GM12872 (cell line): ENCODE measurements around the gene PDLIM7.

ENCODE experiments used
- TF ChIP-seq, protein P1 (sequence below): IDR thresholded peaks from 3 replicates; pipeline ENCODE4 v1.5.1; 2011; ENCODE audit warnings: low read depth, mild to moderate bottlenecking, low read length, moderate library complexity; ENCODE audit not compliant: insufficient read depth

The PDLIM7 gene

DNA sequence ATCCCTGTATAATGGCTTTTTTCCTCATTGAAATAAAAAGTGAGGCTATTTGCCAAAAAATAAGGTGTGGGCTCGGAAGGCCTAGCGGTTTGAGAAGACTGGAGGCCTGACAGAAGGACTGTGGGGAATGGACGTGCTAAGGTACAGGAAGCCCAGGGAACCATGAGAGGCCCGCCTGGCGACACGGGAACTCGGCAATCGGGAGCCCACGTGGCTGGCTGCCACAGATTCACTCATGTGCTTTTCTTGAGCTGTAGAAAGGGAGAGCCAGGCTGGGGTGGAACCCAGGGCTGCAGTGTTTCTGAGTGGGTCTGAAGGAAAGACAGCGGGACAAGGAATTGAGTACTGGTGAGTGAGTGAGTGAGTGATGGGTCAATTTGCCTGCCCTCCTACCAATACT, 31.2 kb upstream of the PDLIM7 start:
- TF ChIP-seq, protein P1, sequence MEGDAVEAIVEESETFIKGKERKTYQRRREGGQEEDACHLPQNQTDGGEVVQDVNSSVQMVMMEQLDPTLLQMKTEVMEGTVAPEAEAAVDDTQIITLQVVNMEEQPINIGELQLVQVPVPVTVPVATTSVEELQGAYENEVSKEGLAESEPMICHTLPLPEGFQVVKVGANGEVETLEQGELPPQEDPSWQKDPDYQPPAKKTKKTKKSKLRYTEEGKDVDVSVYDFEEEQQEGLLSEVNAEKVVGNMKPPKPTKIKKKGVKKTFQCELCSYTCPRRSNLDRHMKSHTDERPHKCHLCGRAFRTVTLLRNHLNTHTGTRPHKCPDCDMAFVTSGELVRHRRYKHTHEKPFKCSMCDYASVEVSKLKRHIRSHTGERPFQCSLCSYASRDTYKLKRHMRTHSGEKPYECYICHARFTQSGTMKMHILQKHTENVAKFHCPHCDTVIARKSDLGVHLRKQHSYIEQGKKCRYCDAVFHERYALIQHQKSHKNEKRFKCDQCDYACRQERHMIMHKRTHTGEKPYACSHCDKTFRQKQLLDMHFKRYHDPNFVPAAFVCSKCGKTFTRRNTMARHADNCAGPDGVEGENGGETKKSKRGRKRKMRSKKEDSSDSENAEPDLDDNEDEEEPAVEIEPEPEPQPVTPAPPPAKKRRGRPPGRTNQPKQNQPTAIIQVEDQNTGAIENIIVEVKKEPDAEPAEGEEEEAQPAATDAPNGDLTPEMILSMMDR: no peak

DNA sequence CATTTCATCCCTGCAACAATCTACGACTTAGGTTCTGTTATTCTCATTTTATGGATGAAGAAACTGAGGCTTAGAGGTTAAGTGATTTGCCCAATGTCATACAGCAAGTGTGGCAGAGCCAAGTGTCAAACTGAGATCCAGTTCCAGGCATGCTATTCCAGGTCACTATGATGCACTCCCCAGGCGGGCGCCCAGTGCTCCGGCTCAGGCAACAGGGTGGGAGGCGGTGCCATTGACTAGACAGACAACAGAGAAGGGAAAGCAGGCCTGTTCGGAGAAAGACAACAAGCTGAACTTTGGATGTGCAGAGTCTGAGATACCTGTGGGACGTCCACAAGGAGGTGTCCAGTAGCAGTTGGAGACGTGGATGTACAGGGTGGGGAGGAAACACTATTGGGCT, 30.2 kb upstream of the PDLIM7 start:
- TF ChIP-seq, protein P1: no peak

DNA sequence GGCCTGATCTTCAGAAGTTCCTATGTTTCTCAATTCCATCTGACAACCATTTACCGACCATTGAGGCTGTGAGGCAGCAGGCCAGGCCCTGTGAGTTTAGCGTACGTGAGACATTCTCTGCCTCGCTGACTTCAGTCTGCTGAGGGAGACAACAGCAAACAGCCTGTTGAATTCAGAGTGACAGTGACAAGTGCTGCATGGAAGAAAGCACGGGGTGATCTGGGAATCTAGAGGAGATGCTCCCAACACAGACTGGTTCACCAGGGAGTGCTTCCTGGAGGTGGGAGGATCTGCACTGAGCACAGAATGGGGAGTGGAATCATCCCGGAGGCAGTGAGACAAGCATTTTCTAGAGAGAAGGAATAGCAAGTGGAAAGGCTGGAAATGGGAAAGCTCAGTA, 29.4 kb upstream of the PDLIM7 start:
- TF ChIP-seq, protein P1: no peak

DNA sequence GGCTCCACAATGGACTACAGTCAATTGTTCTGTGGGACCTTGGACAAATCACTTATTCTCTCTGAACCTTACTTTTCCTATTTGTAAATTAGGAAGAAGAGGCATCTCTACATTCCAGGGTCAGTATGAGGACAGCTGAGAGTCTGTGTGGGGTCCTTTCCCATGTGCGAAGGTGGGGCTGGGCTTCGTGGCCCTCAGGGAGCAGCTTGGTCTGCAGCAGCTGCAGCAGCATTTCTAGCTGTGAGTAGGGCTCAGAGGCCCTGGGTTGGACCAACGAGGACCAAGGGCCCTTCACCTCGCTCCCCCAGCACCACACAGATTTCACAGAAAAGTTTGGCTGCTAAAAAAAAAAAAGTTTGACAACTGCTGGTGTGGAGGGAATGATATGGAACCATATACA, 28.8 kb upstream of the PDLIM7 start:
- TF ChIP-seq, protein P1: no peak

DNA sequence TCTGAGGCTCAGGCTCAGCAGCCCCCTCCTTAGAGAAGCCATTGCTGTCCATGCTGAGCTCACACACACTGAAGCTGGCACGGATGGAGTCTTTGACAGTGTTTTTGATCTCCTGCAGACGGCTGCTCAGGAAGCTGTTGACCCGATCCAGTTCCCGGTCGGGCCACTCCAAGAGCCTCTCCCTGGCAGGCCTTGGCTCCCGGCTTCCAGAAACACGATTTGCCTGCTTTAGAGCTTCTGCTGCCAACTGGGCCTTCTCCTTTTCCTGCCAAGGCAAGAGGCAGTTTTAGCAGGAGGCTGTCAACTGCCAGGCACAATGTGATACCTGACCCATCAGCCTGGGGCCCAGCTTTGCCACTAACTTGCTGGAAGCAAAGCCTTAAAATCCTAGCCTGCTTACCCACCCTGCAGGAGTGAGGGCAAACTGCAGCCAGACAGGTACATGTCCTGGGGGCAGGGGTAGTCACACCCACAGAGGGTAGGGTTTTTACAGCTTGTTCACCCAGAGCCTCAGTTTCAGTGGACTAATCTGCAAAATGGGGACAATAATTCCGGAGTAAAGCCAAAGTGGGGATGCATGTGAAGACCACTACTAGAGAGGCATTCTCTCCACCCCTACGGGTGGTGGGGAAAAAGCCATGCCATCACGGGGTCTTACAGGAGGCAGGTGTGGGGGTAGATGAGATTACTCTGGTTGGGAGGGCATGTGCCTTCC, 27.7 kb upstream of the PDLIM7 start:
- TF ChIP-seq, protein P1: no peak

GRCh38 chr5:177524539-177524900, 27.1 kb upstream of the PDLIM7 start:
- TF ChIP-seq, protein P1: no peak

DNA sequence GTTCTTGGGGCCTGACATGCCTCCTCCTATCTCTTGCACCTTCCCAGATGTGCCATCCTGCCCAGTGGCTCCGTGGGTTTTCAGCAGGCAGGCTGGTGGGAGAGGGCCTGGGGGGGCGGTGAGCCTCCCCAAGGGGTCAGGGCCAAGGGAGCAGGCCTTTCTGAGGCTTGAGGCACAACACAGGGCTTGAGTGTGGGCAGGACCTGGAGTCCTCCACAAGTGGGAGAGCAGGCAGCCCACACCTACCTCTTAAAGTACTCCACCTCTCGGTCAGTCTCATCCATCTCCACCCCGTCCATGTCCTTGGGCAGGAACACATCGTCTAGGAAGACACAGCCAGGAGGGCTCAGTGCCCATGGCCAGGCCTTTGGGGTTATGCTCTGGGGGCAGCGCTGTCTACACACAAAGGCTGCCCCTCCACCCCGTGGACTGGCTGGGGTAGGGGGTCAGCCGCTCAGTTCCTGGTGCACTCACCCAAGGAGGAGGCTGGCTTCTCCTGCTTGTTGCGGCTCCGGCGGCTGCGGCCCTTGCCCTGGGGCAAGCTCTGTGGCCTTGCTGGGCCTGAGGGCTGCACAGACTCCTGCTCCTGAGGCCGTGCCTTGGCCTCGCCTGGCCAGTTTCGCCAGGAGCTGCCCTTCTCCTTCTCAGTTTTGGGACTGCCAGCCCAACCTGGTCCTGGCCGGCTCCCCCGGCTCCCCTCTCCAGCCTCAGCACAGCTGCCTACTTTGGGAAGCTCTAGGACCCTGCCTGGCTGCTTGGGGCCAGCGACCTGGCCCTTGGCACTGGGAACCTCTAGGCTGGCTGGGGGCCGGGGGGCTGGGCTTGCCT, 26.5 kb upstream of the PDLIM7 start:
- TF ChIP-seq, protein P1: no peak
